ENCODE data around the gene QARS1.

The QARS1 gene

GRCh38 chr3:49104427-49105291 lies at the start of gene QARS1:
QARS1 (minus strand) TSS chr3:49104757; CDS start chr3:49104733, 24 bp downstream.
- FAIRE-seq (peak; percentile 98), DNase-seq (ENCODE audit: extremely low spot score, insufficient read length, low read depth) (peak; percentile 94)

- FAIRE-seq (no peak), DNase-seq (ENCODE audit: extremely low spot score, insufficient read length, low read depth) (no peak)
These were observed 48.9 kb upstream of the QARS1 start for GRCh38 chr3:49153349-49153912.

GRCh38 chr3:49151610-49152009 lies 47.1 kb upstream of the QARS1 start:
- FAIRE-seq: no peak

GRCh38 chr3:49148159-49148558 lies 43.6 kb upstream of the QARS1 start:
- no peak for FAIRE-seq
- no peak for DNase-seq (ENCODE audit: extremely low spot score, insufficient read length, low read depth)

More at GRCh38 chr3:49151610-49152009, 47.1 kb upstream of the QARS1 start:
- no peak for DNase-seq (ENCODE audit: extremely low spot score, insufficient read length, low read depth)

GRCh38 chr3:49140080-49140479 lies 35.5 kb upstream of the QARS1 start:
- FAIRE-seq (no peak), DNase-seq (ENCODE audit: extremely low spot score, insufficient read length, low read depth) (no peak)

- FAIRE-seq (no peak), DNase-seq (ENCODE audit: extremely low spot score, insufficient read length, low read depth) (no peak)
These were observed 30.9 kb upstream of the QARS1 start for GRCh38 chr3:49135499-49135898.

GRCh38 chr3:49134471-49135265 lies 30.1 kb upstream of the QARS1 start:
- FAIRE-seq (no peak), DNase-seq (ENCODE audit: extremely low spot score, insufficient read length, low read depth) (no peak)

- no peak for FAIRE-seq
- no peak for DNase-seq (ENCODE audit: extremely low spot score, insufficient read length, low read depth)
These were observed 28.8 kb upstream of the QARS1 start for GRCh38 chr3:49133226-49133951.

GRCh38 chr3:49132437-49133225 lies 28.1 kb upstream of the QARS1 start, which contains the start of gene LAMB2:
LAMB2 (minus strand) TSS chr3:49133050; CDS start chr3:49132867, 183 bp downstream.
- DNase-seq (ENCODE audit: extremely low spot score, insufficient read length, low read depth) (no peak), FAIRE-seq (no peak)

GRCh38 chr3:49132073-49132436 lies 27.5 kb upstream of the QARS1 start:
- FAIRE-seq: no peak
- DNase-seq (ENCODE audit: extremely low spot score, insufficient read length, low read depth): no peak

GRCh38 chr3:49131576-49131975 lies 27.0 kb upstream of the QARS1 start:
- DNase-seq (ENCODE audit: extremely low spot score, insufficient read length, low read depth) (no peak), FAIRE-seq (no peak)

GRCh38 chr3:49131040-49131439 lies 26.5 kb upstream of the QARS1 start:
- DNase-seq (ENCODE audit: extremely low spot score, insufficient read length, low read depth) (no peak), FAIRE-seq (no peak)

- FAIRE-seq (no peak), DNase-seq (ENCODE audit: extremely low spot score, insufficient read length, low read depth) (no peak)
These were observed 20.6 kb upstream of the QARS1 start for GRCh38 chr3:49124991-49125670.

GRCh38 chr3:49124203-49124602 lies 19.6 kb upstream of the QARS1 start:
- FAIRE-seq (no peak), DNase-seq (ENCODE audit: extremely low spot score, insufficient read length, low read depth) (no peak)

GRCh38 chr3:49123687-49124086 lies 19.1 kb upstream of the QARS1 start:
- no peak for DNase-seq (ENCODE audit: extremely low spot score, insufficient read length, low read depth)
- FAIRE-seq: no peak

GRCh38 chr3:49122886-49123545 lies 18.5 kb upstream of the QARS1 start:
- FAIRE-seq (no peak), DNase-seq (ENCODE audit: extremely low spot score, insufficient read length, low read depth) (no peak)

- no peak for DNase-seq (ENCODE audit: extremely low spot score, insufficient read length, low read depth)
- no peak for FAIRE-seq
These were observed 17.9 kb upstream of the QARS1 start for GRCh38 chr3:49122451-49122850.

GRCh38 chr3:49122022-49122421 lies 17.5 kb upstream of the QARS1 start:
- DNase-seq (ENCODE audit: extremely low spot score, insufficient read length, low read depth) (no peak), FAIRE-seq (no peak)
